Left lung (tissue), 10 donors: ENCODE data around the gene HIF3A. TPM values are rescaled to one million over a fixed set of nuclear protein-coding genes. Genes with fewer than 3 reads are reported as not detected.

ENCODE experiments used
- ATAC-seq: fragments of 200-7000 bp; cut with Tn5 transposase; one replicate; pipeline ENCODE4 v1.9.1; 2020; ENCODE audit warnings: moderate library complexity
- DNase-seq, 4 donors: peaks; one replicate each; pipeline ENCODE4 v3.0.0-alpha.2; 2013 to 2020
- H3K27ac ChIP-seq, 2 donors: fragments of 200-600 bp; sonication (generic) in 1 of 2; one replicate each; pipeline versions ENCODE4 v1.5.0 to v1.8.0; 2020 to 2021
- H3K27me3 ChIP-seq, 2 donors: fragments of 200-600 bp; sonication (generic) in 1 of 2; one replicate each; pipeline versions ENCODE4 v1.5.0 to v1.8.0; 2020 to 2021
- H3K36me3 ChIP-seq, 2 donors: fragments of 200-600 bp; sonication (generic) in 1 of 2; one replicate each; pipeline versions ENCODE4 v1.5.0 to v1.8.0; 2020 to 2021
- H3K4me1 ChIP-seq, 2 donors: fragments of 200-600 bp; one replicate each; pipeline ENCODE4 v1.8.0; 2021
- H3K4me3 ChIP-seq, 2 donors: fragments of 200-600 bp; sonication (generic) in 1 of 2; one replicate each; pipeline versions ENCODE4 v1.5.0 to v1.8.0; 2020 to 2021; ENCODE audit warnings: mild to moderate bottlenecking in 1 of 2
- H3K9me3 ChIP-seq, 2 donors: fragments of 200-600 bp; sonication (generic) in 1 of 2; one replicate each; pipeline versions ENCODE4 v1.5.0 to v1.8.0; 2020 to 2021
- CTCF ChIP-seq, 2 donors: fragments of 200-600 bp; sonication (generic) in 1 of 2; IDR thresholded peaks; one replicate each; pipeline versions ENCODE4 v1.5.0 to v1.8.0; 2021; ENCODE audit warnings: antibody characterized with exemption in 2 of 2
- intact Hi-C, 2 donors: fragments of 100-400 bp; cut with DNase I; formaldehyde crosslinking; loops; one replicate each; pipeline versions ENCODE4 v1.11.2 to v1.14.2; 2022
- polyA plus RNA-seq, 6 donors: library from polyadenylated mRNA; unstranded; fragments of 120-200 nt; gene quantifications; one replicate each; pipeline ENCODE4 v1.2.1, GENCODE V29; 2013; ENCODE audit not compliant: insufficient read length in 6 of 6
- total RNA-seq, 2 donors: library from RNA; stranded (reverse); fragmentation: NEBNext Ultra II Directional; extraction: Animal tissue kit (Norgen Biotek cat#: 25700); gene quantifications; one replicate each; pipeline ENCODE4 v1.2.1, GENCODE V29; 2021
- donor health status: DM: no; HTN: yes; CAD: no.
- donor health status: DM: no; HTN: no; CAD: no.

HIF3A gene
- total and polyA plus RNA-seq, 8 donors: 15.9 to 218 (median 173) TPM

GRCh38 chr19:46357846-46358583, 61.2 kb downstream of the HIF3A start:
- intact Hi-C loops: no loop called here
- H3K27ac ChIP-seq: no peak overlapping the region

GRCh38 chr19:46361915-46362314, 65.1 kb downstream of the HIF3A start:
- no peaks in the 10 kb centered on the region for H3K9me3 ChIP-seq
- no peaks in the 10 kb centered on the region for H3K4me1 ChIP-seq
- no peak overlapping the region for H3K4me3 ChIP-seq
- TF ChIP-seq CTCF (IDR thresholded peaks at IDR 0.05): no peak
- intact Hi-C loops: no loop called here
- peaks cover 0 to 44% of the 10 kb centered on the region in 2 donors for H3K36me3 ChIP-seq
- no peak for ATAC-seq
- no peaks in the 10 kb centered on the region for H3K27me3 ChIP-seq
- no peak overlapping the region for H3K27ac ChIP-seq
- no peak for DNase-seq

More at GRCh38 chr19:46357846-46358583, 61.2 kb downstream of the HIF3A start:
- no peak for DNase-seq
- peaks cover 0 to 51% of the 10 kb centered on the region in 2 donors for H3K36me3 ChIP-seq
- H3K9me3 ChIP-seq: no peaks in the 10 kb centered on the region
- H3K27me3 ChIP-seq: no peaks in the 10 kb centered on the region
- H3K4me1 ChIP-seq: no peaks in the 10 kb centered on the region
- ATAC-seq: no peak
- no peak overlapping the region for H3K4me3 ChIP-seq
- no peak for TF ChIP-seq CTCF (IDR thresholded peaks at IDR 0.05)

GRCh38 chr19:46364359-46364758, 67.5 kb downstream of the HIF3A start:
- no peaks in the 10 kb centered on the region for H3K4me1 ChIP-seq
- ATAC-seq: no peak
- H3K4me3 ChIP-seq: no peak overlapping the region
- peaks cover 0 to 51% of the 10 kb centered on the region in 2 donors for H3K36me3 ChIP-seq
- intact Hi-C loops: no loop called here
- no peak for DNase-seq
- H3K27me3 ChIP-seq: no peaks in the 10 kb centered on the region
- H3K27ac ChIP-seq: no peak overlapping the region
- no peaks in the 10 kb centered on the region for H3K9me3 ChIP-seq
- TF ChIP-seq CTCF (IDR thresholded peaks at IDR 0.05): no peak

- no peak for DNase-seq
- H3K9me3 ChIP-seq: no peaks in the 10 kb centered on the region
- H3K4me1 ChIP-seq: no peaks in the 10 kb centered on the region
- no peak for ATAC-seq
- intact Hi-C loops: no loop called here
- no peak overlapping the region for H3K27ac ChIP-seq
- no peaks in the 10 kb centered on the region for H3K27me3 ChIP-seq
- peaks cover 0 to 51% of the 10 kb centered on the region in 2 donors for H3K36me3 ChIP-seq
- no peak overlapping the region for H3K4me3 ChIP-seq
- no peak for TF ChIP-seq CTCF (IDR thresholded peaks at IDR 0.05)
Observed at GRCh38 chr19:46365561-46365960, 68.7 kb downstream of the HIF3A start.

- ATAC-seq: no peak
- Histone ChIP-seq H3K9me3 (no peaks in the 10 kb centered on the region), H3K27me3 (no peaks in the 10 kb centered on the region), H3K36me3 (peaks cover 0 to 51% of the 10 kb centered on the region in 2 donors), H3K4me3 (no peak overlapping the region), H3K4me1 (peaks cover 0 to 9% of the 10 kb centered on the region in 2 donors), H3K27ac (no peak overlapping the region)
- TF ChIP-seq CTCF (IDR thresholded peaks at IDR 0.05): no peak
- intact Hi-C loops: no loop called here
- DNase-seq: no peak
Observed at GRCh38 chr19:46366620-46367292, 69.9 kb downstream of the HIF3A start.
